ENCODE data around the gene TM2D3.

The TM2D3 gene

DNA sequence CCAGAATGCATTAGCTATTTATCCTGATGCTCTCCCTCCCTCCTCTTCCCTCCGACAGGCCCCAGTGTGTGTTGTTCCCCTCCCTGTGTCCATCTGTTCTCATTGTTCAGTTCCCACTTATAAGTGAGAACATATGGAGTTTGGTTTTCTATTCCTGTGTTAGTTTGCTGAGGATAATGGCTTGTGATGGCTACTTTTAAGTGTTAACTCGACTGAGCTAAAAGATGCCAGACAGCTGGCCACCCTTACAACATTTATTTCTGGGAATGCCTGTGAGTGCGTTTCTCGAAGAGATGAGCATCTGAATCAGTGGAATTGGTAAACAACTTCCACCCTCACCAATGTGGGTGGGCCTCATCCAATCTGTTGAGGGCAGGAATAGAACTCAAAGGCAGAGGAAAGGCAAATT lies 24.7 kb upstream of the TM2D3 start:
- H3K4me1 ChIP-seq (ENCODE audit: insufficient read depth, low read length), result no peaks in the 10 kb centered on the region
- no peak overlapping the region for H3K9ac ChIP-seq (ENCODE audit: low read length)
- peaks cover 18% of the 10 kb centered on the region for H3K36me3 ChIP-seq (ENCODE audit: insufficient read depth, low read length)
- H3K27me3 ChIP-seq (ENCODE audit: control insufficient read depth in 1 of 2, insufficient read depth in 2 of 2, low read length in 2 of 2), result no peaks in the 10 kb centered on the region
- no peak overlapping the region for H3K27ac ChIP-seq (ENCODE audit: low read depth, low read length)
- no peaks in the 10 kb centered on the region for H3K9me3 ChIP-seq (ENCODE audit: low read length)
- no peak overlapping the region for H3K4me3 ChIP-seq (ENCODE audit: low read depth in 1 of 2, low read length in 2 of 2)

DNA sequence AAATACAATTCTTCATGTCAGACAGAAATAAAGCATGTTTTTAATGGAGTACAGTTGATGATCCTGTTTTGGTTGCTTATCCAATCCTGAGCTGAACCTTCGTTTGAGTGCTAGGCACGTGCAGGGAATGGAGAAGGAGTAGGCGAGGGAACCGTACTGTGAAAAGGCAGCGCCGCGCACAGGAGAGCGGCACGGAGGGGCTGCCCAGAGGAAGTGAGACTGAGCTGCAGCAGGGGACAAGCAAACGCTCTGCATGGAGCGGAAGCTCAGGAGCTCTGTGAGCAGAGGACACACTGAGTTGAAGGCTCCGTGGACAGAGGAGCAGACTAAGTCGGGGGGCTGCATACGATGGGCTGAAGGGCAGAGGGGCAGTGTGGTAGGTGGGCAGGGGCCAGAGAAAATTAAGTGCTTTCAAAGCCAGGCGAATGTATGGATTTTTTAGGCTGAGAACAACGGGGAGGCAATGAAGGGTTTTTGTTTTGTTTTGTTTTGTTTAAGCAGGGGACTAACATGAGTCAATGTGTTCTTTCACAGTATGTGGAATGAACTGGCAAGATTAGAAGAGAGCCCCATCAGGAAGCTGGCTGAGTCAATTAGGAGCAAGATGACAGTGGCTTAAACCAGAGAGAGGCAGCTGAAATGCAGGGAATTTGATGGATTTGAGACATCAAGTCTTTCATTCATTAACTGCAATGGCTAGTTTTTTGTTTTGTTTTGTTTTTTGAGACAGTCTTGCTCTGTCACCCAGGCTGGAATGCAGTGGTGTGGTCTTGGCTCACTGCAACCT lies 23.8 kb upstream of the TM2D3 start:
- Histone ChIP-seq H3K9me3 (ENCODE audit: low read length) (no peaks in the 10 kb centered on the region), H3K4me3 (ENCODE audit: low read depth in 1 of 2, low read length in 2 of 2) (no peak overlapping the region), H3K9ac (ENCODE audit: low read length) (no peak overlapping the region), H3K36me3 (ENCODE audit: insufficient read depth, low read length) (peaks cover 26% of the 10 kb centered on the region), H3K27me3 (ENCODE audit: control insufficient read depth in 1 of 2, insufficient read depth in 2 of 2, low read length in 2 of 2) (no peaks in the 10 kb centered on the region), H3K4me1 (ENCODE audit: insufficient read depth, low read length) (no peaks in the 10 kb centered on the region), H3K27ac (ENCODE audit: low read depth, low read length) (no peak overlapping the region)

DNA sequence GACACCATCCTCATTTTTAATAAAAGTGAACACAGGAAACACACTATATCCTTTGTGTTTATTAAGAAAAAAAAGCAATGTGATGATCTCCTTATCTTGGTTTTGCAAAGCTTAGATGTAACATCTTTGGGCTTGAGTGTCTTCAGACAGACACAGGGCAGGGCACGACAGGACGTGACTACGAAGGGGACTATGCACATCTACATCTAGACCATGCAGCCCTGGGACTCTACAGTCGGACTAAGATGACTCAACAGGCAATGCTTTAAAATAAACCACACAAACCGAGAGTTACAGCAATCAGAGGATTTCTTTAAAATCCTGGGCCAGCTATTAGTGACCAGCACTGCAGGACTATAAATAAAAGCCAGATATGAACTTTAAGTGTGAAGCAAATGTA lies 22.8 kb upstream of the TM2D3 start:
- Histone ChIP-seq H3K36me3 (ENCODE audit: insufficient read depth, low read length) (peaks cover 30% of the 10 kb centered on the region), H3K9ac (ENCODE audit: low read length) (no peak overlapping the region), H3K27me3 (ENCODE audit: control insufficient read depth in 1 of 2, insufficient read depth in 2 of 2, low read length in 2 of 2) (no peaks in the 10 kb centered on the region), H3K4me3 (ENCODE audit: low read depth in 1 of 2, low read length in 2 of 2) (no peak overlapping the region), H3K27ac (ENCODE audit: low read depth, low read length) (no peak overlapping the region), H3K9me3 (ENCODE audit: low read length) (no peaks in the 10 kb centered on the region), H3K4me1 (ENCODE audit: insufficient read depth, low read length) (no peaks in the 10 kb centered on the region)

DNA sequence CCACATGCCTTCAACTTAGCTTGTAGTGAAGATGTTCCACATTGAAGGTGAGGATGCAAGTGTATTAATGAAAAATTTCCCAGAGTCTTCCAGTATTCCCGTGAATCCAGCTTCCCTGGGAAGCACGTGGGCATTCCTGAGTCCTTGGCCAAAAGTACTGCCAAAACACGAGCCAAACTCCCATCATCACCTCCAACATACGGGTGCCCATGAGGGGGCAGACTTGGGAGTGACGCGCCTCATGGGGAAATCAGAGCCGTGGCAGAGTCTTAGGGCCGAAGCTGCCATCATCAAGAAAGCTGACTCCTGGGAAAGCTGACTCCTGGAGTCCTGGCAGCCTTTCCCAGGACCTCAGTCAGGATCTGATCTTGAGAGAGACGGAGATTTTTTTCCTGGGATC lies 20.1 kb upstream of the TM2D3 start:
- H3K9ac ChIP-seq (ENCODE audit: low read length), result no peak overlapping the region
- no peaks in the 10 kb centered on the region for H3K9me3 ChIP-seq (ENCODE audit: low read length)
- no peaks in the 10 kb centered on the region for H3K4me1 ChIP-seq (ENCODE audit: insufficient read depth, low read length)
- no peaks in the 10 kb centered on the region for H3K27me3 ChIP-seq (ENCODE audit: control insufficient read depth in 1 of 2, insufficient read depth in 2 of 2, low read length in 2 of 2)
- H3K27ac ChIP-seq (ENCODE audit: low read depth, low read length), result no peak overlapping the region
- no peak overlapping the region for H3K4me3 ChIP-seq (ENCODE audit: low read depth in 1 of 2, low read length in 2 of 2)
- H3K36me3 ChIP-seq (ENCODE audit: insufficient read depth, low read length), result peaks cover 35% of the 10 kb centered on the region

DNA sequence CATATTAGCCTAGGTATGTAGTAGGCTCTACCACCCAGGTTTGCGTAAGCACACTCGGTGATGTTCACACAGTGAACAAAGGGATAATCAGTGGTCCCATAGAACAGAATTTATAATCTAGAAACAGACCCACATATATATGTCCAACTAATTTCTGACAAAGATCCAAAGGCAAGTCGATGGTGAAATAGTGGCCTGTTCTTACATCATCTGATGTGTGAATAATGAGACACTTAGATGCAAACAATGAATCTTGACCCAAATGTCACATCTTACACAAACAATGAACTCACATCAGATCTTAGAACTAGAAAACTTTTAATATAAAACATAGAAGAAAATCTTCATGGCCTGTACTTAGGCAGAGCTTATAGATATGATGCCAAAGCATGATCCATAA lies 17.6 kb upstream of the TM2D3 start:
- no peaks in the 10 kb centered on the region for H3K4me1 ChIP-seq (ENCODE audit: insufficient read depth, low read length)
- no peak overlapping the region for H3K4me3 ChIP-seq (ENCODE audit: low read depth in 1 of 2, low read length in 2 of 2)
- no peaks in the 10 kb centered on the region for H3K27me3 ChIP-seq (ENCODE audit: control insufficient read depth in 1 of 2, insufficient read depth in 2 of 2, low read length in 2 of 2)
- no peak overlapping the region for H3K27ac ChIP-seq (ENCODE audit: low read depth, low read length)
- peaks cover 28% of the 10 kb centered on the region for H3K36me3 ChIP-seq (ENCODE audit: insufficient read depth, low read length)
- H3K9ac ChIP-seq (ENCODE audit: low read length), result no peak overlapping the region
- no peaks in the 10 kb centered on the region for H3K9me3 ChIP-seq (ENCODE audit: low read length)

DNA sequence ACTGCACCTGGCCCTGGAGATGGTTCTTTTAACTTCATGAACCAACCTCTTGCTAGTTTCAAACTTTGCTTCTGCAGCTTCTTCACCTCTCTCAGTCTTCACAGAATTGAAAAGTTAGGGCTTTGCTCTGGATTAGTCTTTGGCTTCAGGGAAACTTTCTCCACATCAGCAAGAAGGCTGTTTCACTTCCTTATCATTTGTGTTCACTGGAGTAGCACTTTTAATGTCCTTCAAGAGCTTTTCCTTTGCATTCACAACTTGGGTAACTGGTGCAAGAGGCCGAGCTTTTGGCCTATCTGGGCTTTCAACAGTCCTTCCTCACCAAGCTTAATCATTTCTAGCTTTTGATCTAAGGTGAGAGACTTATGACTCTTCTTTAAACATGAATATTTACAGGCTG lies 15.7 kb upstream of the TM2D3 start:
- peaks cover 25% of the 10 kb centered on the region for H3K36me3 ChIP-seq (ENCODE audit: insufficient read depth, low read length)
- H3K27me3 ChIP-seq (ENCODE audit: control insufficient read depth in 1 of 2, insufficient read depth in 2 of 2, low read length in 2 of 2), result no peaks in the 10 kb centered on the region
- H3K27ac ChIP-seq (ENCODE audit: low read depth, low read length), result no peak overlapping the region
- H3K4me3 ChIP-seq (ENCODE audit: low read depth in 1 of 2, low read length in 2 of 2), result no peak overlapping the region
- H3K9me3 ChIP-seq (ENCODE audit: low read length), result no peaks in the 10 kb centered on the region
- H3K4me1 ChIP-seq (ENCODE audit: insufficient read depth, low read length), result no peaks in the 10 kb centered on the region
- H3K9ac ChIP-seq (ENCODE audit: low read length), result no peak overlapping the region

DNA sequence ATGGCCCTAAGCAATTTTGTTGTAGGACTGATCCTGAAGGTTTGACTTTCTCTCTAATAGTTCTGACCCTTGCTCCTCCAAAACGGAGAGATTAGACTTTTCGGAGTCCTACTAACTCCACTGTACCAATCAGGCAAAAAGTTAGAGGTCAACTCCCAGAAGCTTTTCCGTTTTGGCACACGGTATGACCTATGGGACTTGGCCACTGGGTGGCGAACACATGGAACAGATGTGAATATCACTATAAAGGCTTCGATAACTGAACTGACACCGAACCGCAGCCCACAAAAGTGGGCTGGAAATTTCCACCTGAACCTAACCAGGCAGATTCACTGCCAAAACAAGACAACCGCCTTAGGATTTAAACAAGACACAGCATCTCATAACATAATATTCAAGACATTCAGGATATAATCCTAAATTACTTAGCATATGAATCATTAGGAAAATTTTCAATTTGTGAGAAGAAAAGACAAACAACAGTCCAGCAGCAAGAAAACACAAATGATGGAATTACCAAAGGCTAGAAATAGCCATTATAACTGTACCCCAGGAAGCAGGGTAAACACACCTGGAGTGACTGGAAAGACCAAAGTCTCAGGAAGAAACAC lies 12.2 kb upstream of the TM2D3 start:
- H3K9me3 ChIP-seq (ENCODE audit: low read length), result no peaks in the 10 kb centered on the region
- peaks cover 8% of the 10 kb centered on the region for H3K36me3 ChIP-seq (ENCODE audit: insufficient read depth, low read length)
- H3K9ac ChIP-seq (ENCODE audit: low read length), result no peak overlapping the region
- H3K27me3 ChIP-seq (ENCODE audit: control insufficient read depth in 1 of 2, insufficient read depth in 2 of 2, low read length in 2 of 2), result no peaks in the 10 kb centered on the region
- no peak overlapping the region for H3K4me3 ChIP-seq (ENCODE audit: low read depth in 1 of 2, low read length in 2 of 2)
- H3K4me1 ChIP-seq (ENCODE audit: insufficient read depth, low read length), result no peaks in the 10 kb centered on the region
- no peak overlapping the region for H3K27ac ChIP-seq (ENCODE audit: low read depth, low read length)

DNA sequence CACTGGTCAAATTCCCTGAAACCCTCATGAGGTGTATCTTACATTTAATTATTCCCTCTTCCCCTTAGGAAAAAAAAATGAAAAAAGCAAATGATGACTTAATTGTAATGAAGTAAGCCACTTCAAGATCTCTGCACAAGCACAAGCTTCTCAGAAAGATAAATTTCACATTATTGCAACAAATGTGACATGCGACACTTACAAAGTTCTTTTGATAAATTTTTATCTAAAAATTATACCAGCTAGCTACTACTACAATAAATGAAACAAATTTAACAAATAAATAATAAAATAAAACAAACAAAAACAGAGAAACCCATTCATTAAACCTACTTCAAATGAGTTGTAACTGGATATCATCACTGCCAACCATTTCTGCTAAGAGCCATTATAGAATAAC lies 10.0 kb upstream of the TM2D3 start:
- Histone ChIP-seq H3K36me3 (ENCODE audit: insufficient read depth, low read length) (peaks cover 7% of the 10 kb centered on the region), H3K4me1 (ENCODE audit: insufficient read depth, low read length) (no peaks in the 10 kb centered on the region), H3K27ac (ENCODE audit: low read depth, low read length) (no peak overlapping the region), H3K9me3 (ENCODE audit: low read length) (no peaks in the 10 kb centered on the region), H3K27me3 (ENCODE audit: control insufficient read depth in 1 of 2, insufficient read depth in 2 of 2, low read length in 2 of 2) (no peaks in the 10 kb centered on the region), H3K4me3 (ENCODE audit: low read depth in 1 of 2, low read length in 2 of 2) (no peak overlapping the region), H3K9ac (ENCODE audit: low read length) (no peak overlapping the region)

DNA sequence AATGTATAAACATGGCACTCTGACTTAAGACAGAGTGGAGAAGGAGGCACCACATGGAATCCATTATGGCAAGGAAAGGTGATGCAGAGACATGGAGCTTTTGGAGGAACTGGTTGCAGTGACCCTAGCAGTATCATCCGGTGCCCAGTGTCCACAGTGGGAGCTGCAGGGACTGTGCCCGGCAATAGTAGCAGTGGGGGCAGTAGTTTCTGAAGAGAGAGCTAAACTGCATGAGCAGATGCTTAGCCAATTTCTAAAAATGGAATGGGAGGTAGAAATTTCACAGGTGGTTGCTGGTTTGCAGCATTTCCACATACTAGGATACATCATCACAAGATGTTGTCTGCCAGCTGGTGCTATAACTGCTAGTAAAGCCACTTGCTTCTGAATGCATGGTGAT lies 7.8 kb upstream of the TM2D3 start:
- peaks cover 11% of the 10 kb centered on the region for H3K36me3 ChIP-seq (ENCODE audit: insufficient read depth, low read length)
- H3K9me3 ChIP-seq (ENCODE audit: low read length), result no peaks in the 10 kb centered on the region
- no peak overlapping the region for H3K9ac ChIP-seq (ENCODE audit: low read length)
- no peak overlapping the region for H3K27ac ChIP-seq (ENCODE audit: low read depth, low read length)
- no peaks in the 10 kb centered on the region for H3K27me3 ChIP-seq (ENCODE audit: control insufficient read depth in 1 of 2, insufficient read depth in 2 of 2, low read length in 2 of 2)
- no peak overlapping the region for H3K4me3 ChIP-seq (ENCODE audit: low read depth in 1 of 2, low read length in 2 of 2)
- H3K4me1 ChIP-seq (ENCODE audit: insufficient read depth, low read length), result no peaks in the 10 kb centered on the region

DNA sequence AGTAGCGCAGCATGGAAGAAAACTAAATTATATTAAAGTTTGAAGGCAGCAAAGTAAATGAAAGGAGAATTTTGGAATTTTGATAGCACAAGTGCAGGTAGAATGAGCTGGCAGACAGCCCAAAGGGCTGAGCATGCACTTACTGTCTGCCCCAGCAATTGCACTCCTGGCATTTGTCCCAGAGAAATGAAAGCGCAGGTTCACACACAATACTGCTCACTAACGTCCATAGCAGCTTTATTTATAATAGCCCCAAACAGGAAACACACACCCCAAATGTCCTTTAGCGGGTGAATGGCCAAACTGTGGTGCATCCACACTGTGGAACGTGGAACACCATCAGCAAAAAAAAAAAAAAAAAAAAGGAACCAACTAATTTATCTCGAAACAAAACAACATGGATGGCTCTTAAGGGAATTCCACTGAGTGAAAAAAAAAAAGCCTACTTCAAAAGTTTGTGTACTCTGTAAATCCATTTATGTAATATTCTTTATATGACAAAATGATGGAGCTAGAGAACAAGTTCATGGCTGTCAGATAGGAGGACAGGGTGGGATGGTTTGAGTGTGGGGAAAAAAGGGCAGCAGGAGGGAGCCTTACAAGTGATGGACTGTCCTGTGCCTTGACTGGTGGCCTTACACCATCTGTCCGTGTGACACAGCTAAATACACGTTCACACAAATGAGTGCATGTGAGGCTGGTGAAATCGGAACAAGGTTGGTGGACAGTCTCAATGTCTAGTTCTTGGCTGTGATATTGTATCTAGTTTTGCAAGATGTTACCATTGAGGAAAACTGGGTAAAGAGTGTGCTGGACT lies 6.0 kb upstream of the TM2D3 start:
- Histone ChIP-seq H3K27me3 (ENCODE audit: control insufficient read depth in 1 of 2, insufficient read depth in 2 of 2, low read length in 2 of 2) (no peaks in the 10 kb centered on the region), H3K4me1 (ENCODE audit: insufficient read depth, low read length) (peaks cover 3% of the 10 kb centered on the region), H3K4me3 (ENCODE audit: low read depth in 1 of 2, low read length in 2 of 2) (no peak overlapping the region), H3K9ac (ENCODE audit: low read length) (no peak overlapping the region), H3K9me3 (ENCODE audit: low read length) (no peaks in the 10 kb centered on the region), H3K27ac (ENCODE audit: low read depth, low read length) (no peak overlapping the region), H3K36me3 (ENCODE audit: insufficient read depth, low read length) (peaks cover 11% of the 10 kb centered on the region)

DNA sequence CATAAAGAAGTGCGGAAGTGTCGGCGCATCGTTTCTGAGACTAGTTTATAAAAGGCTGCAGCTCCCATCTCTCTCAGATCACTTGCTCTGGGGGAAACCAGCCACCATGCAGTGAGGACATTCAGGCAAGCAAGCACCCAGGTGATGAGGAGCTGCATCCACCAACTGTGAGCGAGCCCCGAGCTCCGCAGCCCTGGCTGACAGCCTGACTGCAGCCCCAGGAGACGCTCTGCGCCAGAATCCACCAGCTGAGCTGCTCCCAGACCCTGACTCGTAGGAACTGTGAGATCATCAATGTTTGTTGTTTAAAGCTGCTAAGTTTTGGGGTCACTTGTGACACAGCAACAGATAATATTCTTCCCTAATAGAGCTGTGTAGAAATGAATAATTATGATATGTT lies 5.0 kb upstream of the TM2D3 start:
- no peak overlapping the region for H3K27ac ChIP-seq (ENCODE audit: low read depth, low read length)
- peaks cover 11% of the 10 kb centered on the region for H3K36me3 ChIP-seq (ENCODE audit: insufficient read depth, low read length)
- H3K9ac ChIP-seq (ENCODE audit: low read length), result no peak overlapping the region
- no peaks in the 10 kb centered on the region for H3K27me3 ChIP-seq (ENCODE audit: control insufficient read depth in 1 of 2, insufficient read depth in 2 of 2, low read length in 2 of 2)
- no peaks in the 10 kb centered on the region for H3K9me3 ChIP-seq (ENCODE audit: low read length)
- peaks cover 6% of the 10 kb centered on the region for H3K4me1 ChIP-seq (ENCODE audit: insufficient read depth, low read length)
- no peak overlapping the region for H3K4me3 ChIP-seq (ENCODE audit: low read depth in 1 of 2, low read length in 2 of 2)

Measured in muscle layer of colon (tissue), 2 donors.